HCT116 (cell line): ENCODE measurements around the gene EML4. TPM values are rescaled to one million over a fixed set of nuclear protein-coding genes. Genes with fewer than 3 reads are reported as not detected.

ENCODE experiments used
- ATAC-seq: fragments of 200-7000 bp; cut with Tn5 transposase; 2 replicates; pipeline ENCODE4 v1.9.1; 2020; ENCODE audit warnings: mild to moderate bottlenecking, moderate library complexity
- BruUV-seq: library from RNA; stranded (reverse); fragments of 400-500 nt; replicated peaks from 2 replicates; lab custom pipeline; 2021; lab: Mats Ljungman, UMichigan
- CTCF ChIA-PET: fragments of 300-600 bp; sonication (Branson Sonifier 250); formaldehyde crosslinking; loops from one replicate; lab custom pipeline; 2021; ENCODE audit warnings: antibody characterized with exemption; lab: Charles Lee
- POLR2A ChIA-PET: fragments of 300-600, 350-600 bp; sonication (Branson Sonifier 250); formaldehyde crosslinking; loops from one replicate; lab custom pipeline; 2021; ENCODE audit warnings: antibody characterized with exemption; lab: Charles Lee
- RAD21 ChIA-PET, 2 experiments: fragments of 300-600 bp; sonication (Branson Sonifier 250); formaldehyde crosslinking; loops; one replicate each; lab custom pipeline; 2023; ENCODE audit warnings: low total read pairs in 2 of 2; ENCODE audit not compliant: uncharacterized antibody in 2 of 2, unreplicated experiment in 2 of 2, low non-redundant PET in 1 of 2; lab: Charles Lee
- DNase-seq: peaks from one replicate; pipeline ENCODE4 v3.0.0-alpha.2; 2010; ENCODE audit warnings: low read depth, low spot score
- H2AFZ ChIP-seq: fragments of 200-600 bp; shearing (Covaris generic), sonication (generic); 2 replicates; pipeline ENCODE4 v1.6.1; 2017; ENCODE audit warnings: low read depth, mixed run types, mixed read lengths, antibody characterized with exemption, low read length; ENCODE audit not compliant: poor library complexity, severe bottlenecking
- H3K27ac ChIP-seq: 2 replicates; pipeline ENCODE4 v1.5.1; 2012; ENCODE audit warnings: low read depth, low read length
- H3K27me3 ChIP-seq: fragments of 200-600 bp; sonication (generic); 2 replicates; pipeline ENCODE4 v1.6.1; 2016; ENCODE audit warnings: mixed run types, low read length, mixed read lengths; ENCODE audit not compliant: insufficient read depth
- H3K36me3 ChIP-seq, 2 experiments: fragments of 200-500 bp in 1 of 2; fragments of 200-600 bp in 1 of 2; sonication (Bioruptor generic) in 1 of 2; sonication (generic) in 1 of 2; 2 replicates each; pipeline versions ENCODE4 v1.5.1 to v1.6.1; 2014 to 2016; ENCODE audit warnings: low read length in 2 of 2, inconsistent platforms in 1 of 2, mixed read lengths in 1 of 2, mixed run types in 1 of 2; ENCODE audit not compliant: insufficient read depth in 2 of 2, control insufficient read depth in 1 of 2
- H3K4me1 ChIP-seq, 2 experiments: fragments of 200-600 bp in 1 of 2; sonication (generic) in 1 of 2; 2 replicates each; pipeline versions ENCODE4 v1.5.1 to v1.6.1; 2012 to 2017; ENCODE audit warnings: low read length in 2 of 2, inconsistent platforms in 1 of 2, mild to moderate bottlenecking in 1 of 2, mixed read lengths in 1 of 2, mixed run types in 1 of 2, moderate library complexity in 1 of 2; ENCODE audit not compliant: insufficient read depth in 2 of 2, control insufficient read depth in 1 of 2
- H3K4me2 ChIP-seq: fragments of 200-600 bp; sonication (generic); 2 replicates; pipeline ENCODE4 v1.6.1; 2017; ENCODE audit warnings: mixed run types, low read length, mixed read lengths
- H3K4me3 ChIP-seq, 2 experiments: fragments of 200-600 bp in 1 of 2; sonication (generic) in 1 of 2; replicated peaks in 1 of 2; 2 replicates each; pipeline ENCODE4 v1.5.1; 2011 to 2016; ENCODE audit warnings: low read length in 2 of 2, control low read depth in 1 of 2, low read depth in 1 of 2, mild to moderate bottlenecking in 1 of 2, mixed read lengths in 1 of 2, mixed run types in 1 of 2
- H3K79me2 ChIP-seq: fragments of 200-600 bp; sonication (generic); 2 replicates; pipeline ENCODE4 v1.6.1; 2017; ENCODE audit warnings: mild to moderate bottlenecking, mixed run types, low read length, moderate library complexity, mixed read lengths; ENCODE audit not compliant: insufficient read depth
- H3K9ac ChIP-seq: fragments of 200-600 bp; sonication (generic); 2 replicates; pipeline ENCODE4 v1.6.1; 2016; ENCODE audit warnings: low read length, mixed read lengths
- H3K9me2 ChIP-seq: fragments of 200-600 bp; sonication (generic), shearing (Covaris generic); 2 replicates; pipeline ENCODE4 v1.6.1; 2017; ENCODE audit warnings: mixed run types, mild to moderate bottlenecking, moderate library complexity; ENCODE audit not compliant: insufficient read depth
- H3K9me3 ChIP-seq, 2 experiments: fragments of 200-500 bp in 1 of 2; fragments of 200-600 bp in 1 of 2; sonication (Bioruptor generic) in 1 of 2; sonication (generic) in 1 of 2; 2 replicates each; pipeline ENCODE4 v1.6.1; 2014 to 2017; ENCODE audit warnings: low read length in 2 of 2, mixed read lengths in 2 of 2, inconsistent platforms in 1 of 2, low read depth in 1 of 2, mild to moderate bottlenecking in 1 of 2, mixed run types in 1 of 2, moderate library complexity in 1 of 2; ENCODE audit not compliant: control insufficient read depth in 1 of 2, insufficient read depth in 1 of 2
- H4K20me1 ChIP-seq: fragments of 200-600 bp; sonication (generic), shearing (Covaris generic); 2 replicates; pipeline ENCODE4 v1.6.1; 2017; ENCODE audit warnings: mixed run types, mild to moderate bottlenecking, moderate library complexity; ENCODE audit not compliant: insufficient read depth
- CTCF ChIP-seq, 3 experiments: fragments of 200-600 bp in 1 of 3; sonication (generic) in 1 of 3; IDR thresholded peaks in 2 of 3; conservative IDR thresholded peaks in 1 of 3; 2 replicates each; pipeline ENCODE4 v1.5.1; 2012 to 2017; ENCODE audit warnings: low read depth in 2 of 3, low read length in 2 of 3, antibody characterized with exemption in 1 of 3, borderline replicate concordance in 1 of 3, control low read depth in 1 of 3, mild to moderate bottlenecking in 1 of 3, mixed read lengths in 1 of 3, mixed run types in 1 of 3, moderate library complexity in 1 of 3; ENCODE audit not compliant: insufficient read depth in 1 of 3
- EZH2 ChIP-seq: fragments of 200-600 bp; sonication (generic); IDR thresholded peaks from 2 replicates; pipeline ENCODE4 v1.6.1; 2017; ENCODE audit warnings: antibody characterized with exemption, mixed run types
- EZH2phosphoT487 ChIP-seq: fragments of 200-600 bp; IDR thresholded peaks from 2 replicates; pipeline ENCODE4 v1.6.1; 2018; ENCODE audit warnings: antibody characterized with exemption, borderline replicate concordance
- JUND ChIP-seq: IDR thresholded peaks from 2 replicates; pipeline ENCODE4 v1.6.1; 2012
- POLR2A ChIP-seq: IDR thresholded peaks from 2 replicates; pipeline ENCODE4 v1.7.0; 2011; ENCODE audit warnings: borderline replicate concordance; ENCODE audit not compliant: insufficient read depth, insufficient read length; ENCODE audit errors: extremely low read depth
- RAD21 ChIP-seq: IDR thresholded peaks from 2 replicates; pipeline ENCODE4 v1.6.1; 2012; ENCODE audit warnings: low read depth, mild to moderate bottlenecking
- SRF ChIP-seq: IDR thresholded peaks from 2 replicates; pipeline ENCODE4 v1.6.1; 2012; ENCODE audit warnings: low read depth
- TCF7L2 ChIP-seq: IDR thresholded peaks from 2 replicates; pipeline ENCODE4 v1.7.0; 2011; ENCODE audit warnings: borderline replicate concordance, inconsistent platforms; ENCODE audit not compliant: insufficient read depth, insufficient read length; ENCODE audit errors: extremely low read depth
- YY1 ChIP-seq: IDR thresholded peaks from 2 replicates; pipeline ENCODE4 v1.6.1; 2011; ENCODE audit warnings: low read length, low read depth, moderate library complexity, mild to moderate bottlenecking; ENCODE audit not compliant: insufficient replicate concordance; ENCODE audit errors: extremely low read depth
- ZNF274 ChIP-seq: fragments of 200-500 bp; sonication (Bioruptor generic); IDR thresholded peaks from 2 replicates; pipeline ENCODE4 v1.6.1; 2014; ENCODE audit warnings: mild to moderate bottlenecking, low read depth, low read length, inconsistent platforms
- intact Hi-C: fragments of 100-400 bp; cut with micrococcal nuclease; formaldehyde crosslinking; loops from 2 replicates; pipeline ENCODE4 v1.10.0; 2022
- total RNA-seq: library from RNA; stranded (reverse); gene quantifications from one replicate; pipeline ENCODE4 v1.2.1, GENCODE V29; 2021; ENCODE audit not compliant: unreplicated experiment
- TF ChIP-seq, protein P1 (sequence below): IDR thresholded peaks from 2 replicates; pipeline ENCODE4 v1.6.1; 2011; ENCODE audit warnings: mild to moderate bottlenecking, low read length, moderate library complexity; ENCODE audit not compliant: insufficient replicate concordance; ENCODE audit errors: extremely low read depth
- TF ChIP-seq, protein P2 (sequence below): IDR thresholded peaks from 2 replicates; pipeline ENCODE4 v1.6.1; 2012
- TF ChIP-seq, protein P3 (sequence below): IDR thresholded peaks from 2 replicates; pipeline ENCODE4 v1.6.1; 2012

The EML4 gene
- total RNA-seq, 1 experiment from 2014 or later: 53.5 TPM

GRCh38 chr2:42164046-42164445, 5.1 kb upstream of the EML4 start (continued):
- TF ChIP-seq, protein P1, sequence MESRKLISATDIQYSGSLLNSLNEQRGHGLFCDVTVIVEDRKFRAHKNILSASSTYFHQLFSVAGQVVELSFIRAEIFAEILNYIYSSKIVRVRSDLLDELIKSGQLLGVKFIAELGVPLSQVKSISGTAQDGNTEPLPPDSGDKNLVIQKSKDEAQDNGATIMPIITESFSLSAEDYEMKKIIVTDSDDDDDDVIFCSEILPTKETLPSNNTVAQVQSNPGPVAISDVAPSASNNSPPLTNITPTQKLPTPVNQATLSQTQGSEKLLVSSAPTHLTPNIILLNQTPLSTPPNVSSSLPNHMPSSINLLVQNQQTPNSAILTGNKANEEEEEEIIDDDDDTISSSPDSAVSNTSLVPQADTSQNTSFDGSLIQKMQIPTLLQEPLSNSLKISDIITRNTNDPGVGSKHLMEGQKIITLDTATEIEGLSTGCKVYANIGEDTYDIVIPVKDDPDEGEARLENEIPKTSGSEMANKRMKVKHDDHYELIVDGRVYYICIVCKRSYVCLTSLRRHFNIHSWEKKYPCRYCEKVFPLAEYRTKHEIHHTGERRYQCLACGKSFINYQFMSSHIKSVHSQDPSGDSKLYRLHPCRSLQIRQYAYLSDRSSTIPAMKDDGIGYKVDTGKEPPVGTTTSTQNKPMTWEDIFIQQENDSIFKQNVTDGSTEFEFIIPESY: no peak

- no peak for TF ChIP-seq EZH2
- no peak for TF ChIP-seq JUND
- TF ChIP-seq, protein P2, sequence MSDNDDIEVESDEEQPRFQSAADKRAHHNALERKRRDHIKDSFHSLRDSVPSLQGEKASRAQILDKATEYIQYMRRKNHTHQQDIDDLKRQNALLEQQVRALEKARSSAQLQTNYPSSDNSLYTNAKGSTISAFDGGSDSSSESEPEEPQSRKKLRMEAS: no peak
- TF ChIP-seq YY1: no peak
- TF ChIP-seq CTCF (IDR thresholded peaks at IDR 0.05 in 2 of 3, conservative IDR thresholded peaks at IDR 0.05 in 1 of 3; ENCODE audit: borderline replicate concordance in 1 of 3, insufficient read depth in 1 of 3, low read depth in 2 of 3, low read length in 2 of 3): no peak
- no peak for TF ChIP-seq ZNF274
- TF ChIP-seq EZH2phosphoT487: no peak
- TF ChIP-seq, protein P3, sequence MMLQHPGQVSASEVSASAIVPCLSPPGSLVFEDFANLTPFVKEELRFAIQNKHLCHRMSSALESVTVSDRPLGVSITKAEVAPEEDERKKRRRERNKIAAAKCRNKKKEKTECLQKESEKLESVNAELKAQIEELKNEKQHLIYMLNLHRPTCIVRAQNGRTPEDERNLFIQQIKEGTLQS: no peak
- no peak for TF ChIP-seq RAD21
- TF ChIP-seq SRF: no peak
- TF ChIP-seq, protein P1: no peak
- TF ChIP-seq POLR2A: no peak
- no peak for TF ChIP-seq TCF7L2
- DNase-seq (no peak), ATAC-seq (no peak)
- H2AFZ ChIP-seq: no peak overlapping the region
- no peaks in the 10 kb centered on the region for H3K9me2 ChIP-seq
- BruUV-seq: no TSS peak
- ChIA-PET RAD21 (no interaction called here), CTCF (no interaction called here), POLR2A (no interaction called here)
- no peaks in the 10 kb centered on the region for H3K9me3 ChIP-seq
- H3K27me3 ChIP-seq: no peaks in the 10 kb centered on the region
- H3K4me3 ChIP-seq: no peak overlapping the region
- no peak overlapping the region for H3K27ac ChIP-seq
- H3K36me3 ChIP-seq: no peaks in the 10 kb centered on the region
- peaks cover 6% of the 10 kb centered on the region for H3K79me2 ChIP-seq
- H3K4me1 ChIP-seq: peaks cover 3 to 14% of the 10 kb centered on the region in 2 experiments; a peak in 3 of 4 replicates
- H3K9ac ChIP-seq: no peak overlapping the region
- intact Hi-C loops: no loop called here
- no peaks in the 10 kb centered on the region for H4K20me1 ChIP-seq
- H3K4me2 ChIP-seq: no peak overlapping the region
Observed at GRCh38 chr2:42164971-42165370, 4.2 kb upstream of the EML4 start.
